ENCODE results near the gene GGT5. TPM values are rescaled to one million over a fixed set of nuclear protein-coding genes. Genes with fewer than 3 reads are reported as not detected.
"Not testable (repeated sequence)": the region's sequence is repeated elsewhere in the genome, so short reads cannot be mapped to it uniquely, and the experiment has no call there.

The GGT5 gene
- total and polyA plus RNA-seq, 2 donors (not counting 1 experiment from before 2014, with no cell fraction given), result under 0.01 to 9.1 TPM

DNA sequence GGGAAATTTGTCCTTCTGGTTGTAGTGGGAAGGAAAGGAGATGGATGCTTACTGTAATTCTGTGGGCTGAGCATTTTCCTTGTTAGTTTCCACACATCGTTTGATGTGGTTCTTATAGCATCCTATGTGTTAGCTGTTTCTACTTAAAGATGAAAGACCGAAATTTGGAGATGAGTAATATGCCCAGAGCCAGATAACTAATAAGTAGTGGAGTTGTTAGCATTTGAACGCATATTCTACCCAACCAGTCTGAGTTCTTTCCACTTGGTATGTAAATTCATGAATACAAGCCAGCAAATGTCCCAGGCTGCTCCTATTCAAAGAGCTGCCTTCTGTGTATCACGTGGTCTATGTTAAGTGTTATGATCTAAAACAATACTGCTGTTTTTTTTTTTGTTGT is 40.4 kb upstream of the GGT5 start:
- peak overlapping the region in 1 of 4 experiments; percentile 24 for H3K4me3 ChIP-seq (replicated peaks in 1 of 4; ENCODE audit: control extremely low read depth in 1 of 4, insufficient read depth in 1 of 4, low read depth in 3 of 4, low read length in 4 of 4)
- no peaks in the 10 kb centered on the region for H3K9me3 ChIP-seq (ENCODE audit: control insufficient read depth, insufficient read depth, low read depth, low read length)
- peaks cover 63% of the 10 kb centered on the region for H3K79me2 ChIP-seq (ENCODE audit: control insufficient read depth, insufficient read depth, low read length)
- H3K4me1 ChIP-seq (ENCODE audit: control insufficient read depth, extremely low read depth, insufficient read depth, low read length), result peaks cover 27% of the 10 kb centered on the region
- H3K36me3 ChIP-seq (ENCODE audit: control insufficient read depth, insufficient read depth, low read length), result no peaks in the 10 kb centered on the region
- DNase-seq (ENCODE audit: low read depth in 2 of 2), result peak; percentile 42
- no peak overlapping the region for H2AFZ ChIP-seq (ENCODE audit: low read length)
- H3K27ac ChIP-seq (ENCODE audit: insufficient read depth, low read length), result peak overlapping the region; percentile 68
- H4K20me1 ChIP-seq (ENCODE audit: control insufficient read depth, extremely low read depth, insufficient read depth, low read length), result no peaks in the 10 kb centered on the region
- H3K27me3 ChIP-seq (ENCODE audit: control insufficient read depth, insufficient read depth, low read length), result no peaks in the 10 kb centered on the region
- TF ChIP-seq EZH2 (IDR thresholded peaks at IDR 0.05; ENCODE audit: low read length, missing control alignments), result no peak
- TF ChIP-seq, protein P1, sequence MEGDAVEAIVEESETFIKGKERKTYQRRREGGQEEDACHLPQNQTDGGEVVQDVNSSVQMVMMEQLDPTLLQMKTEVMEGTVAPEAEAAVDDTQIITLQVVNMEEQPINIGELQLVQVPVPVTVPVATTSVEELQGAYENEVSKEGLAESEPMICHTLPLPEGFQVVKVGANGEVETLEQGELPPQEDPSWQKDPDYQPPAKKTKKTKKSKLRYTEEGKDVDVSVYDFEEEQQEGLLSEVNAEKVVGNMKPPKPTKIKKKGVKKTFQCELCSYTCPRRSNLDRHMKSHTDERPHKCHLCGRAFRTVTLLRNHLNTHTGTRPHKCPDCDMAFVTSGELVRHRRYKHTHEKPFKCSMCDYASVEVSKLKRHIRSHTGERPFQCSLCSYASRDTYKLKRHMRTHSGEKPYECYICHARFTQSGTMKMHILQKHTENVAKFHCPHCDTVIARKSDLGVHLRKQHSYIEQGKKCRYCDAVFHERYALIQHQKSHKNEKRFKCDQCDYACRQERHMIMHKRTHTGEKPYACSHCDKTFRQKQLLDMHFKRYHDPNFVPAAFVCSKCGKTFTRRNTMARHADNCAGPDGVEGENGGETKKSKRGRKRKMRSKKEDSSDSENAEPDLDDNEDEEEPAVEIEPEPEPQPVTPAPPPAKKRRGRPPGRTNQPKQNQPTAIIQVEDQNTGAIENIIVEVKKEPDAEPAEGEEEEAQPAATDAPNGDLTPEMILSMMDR (conservative IDR thresholded peaks at IDR 0.05 in 1 of 2, IDR thresholded peaks at IDR 0.05 in 1 of 2; ENCODE audit: low read depth in 1 of 2, low read length in 2 of 2), result no peak
- H3K9ac ChIP-seq (ENCODE audit: insufficient read depth, low read length), result no peak overlapping the region
- H3K4me2 ChIP-seq (ENCODE audit: extremely low read depth, insufficient read depth, low read length), result peak overlapping the region; percentile 81

DNA sequence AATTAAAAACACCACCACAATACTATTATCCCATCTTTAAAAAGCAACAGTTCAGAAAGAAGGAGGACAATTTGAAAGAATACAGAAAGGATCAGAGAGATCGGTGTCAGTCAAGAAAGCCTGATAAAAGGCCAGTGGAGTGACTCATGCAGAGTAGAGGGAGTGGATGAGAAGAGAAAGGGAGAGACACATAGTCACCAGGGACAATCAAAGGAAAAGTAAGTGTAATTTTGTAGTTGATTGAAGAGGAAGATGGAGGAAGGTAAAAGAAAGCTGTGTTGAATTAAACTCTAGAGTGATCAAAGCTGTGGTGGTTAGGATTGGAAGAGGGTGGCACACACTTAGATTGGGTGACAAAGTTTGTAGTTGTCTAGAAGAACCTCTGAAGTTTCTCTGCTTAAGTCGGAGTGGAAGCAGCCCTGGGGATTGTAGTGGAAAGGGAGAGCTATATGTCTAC is 39.9 kb upstream of the GGT5 start:
- H3K4me3 ChIP-seq (replicated peaks in 1 of 4; ENCODE audit: control extremely low read depth in 1 of 4, insufficient read depth in 1 of 4, low read depth in 3 of 4, low read length in 4 of 4), result peak overlapping the region in 2 of 4 experiments; percentile 4 to 24
- H3K27ac ChIP-seq (ENCODE audit: insufficient read depth, low read length), result peak overlapping the region; percentile 68
- H3K79me2 ChIP-seq (ENCODE audit: control insufficient read depth, insufficient read depth, low read length), result peaks cover 60% of the 10 kb centered on the region
- H3K27me3 ChIP-seq (ENCODE audit: control insufficient read depth, insufficient read depth, low read length), result no peaks in the 10 kb centered on the region
- peaks cover 22% of the 10 kb centered on the region for H3K4me1 ChIP-seq (ENCODE audit: control insufficient read depth, extremely low read depth, insufficient read depth, low read length)
- TF ChIP-seq EZH2 (IDR thresholded peaks at IDR 0.05; ENCODE audit: low read length, missing control alignments), result no peak
- TF ChIP-seq, protein P1 (conservative IDR thresholded peaks at IDR 0.05 in 1 of 2, IDR thresholded peaks at IDR 0.05 in 1 of 2; ENCODE audit: low read depth in 1 of 2, low read length in 2 of 2), result no peak
- H3K36me3 ChIP-seq (ENCODE audit: control insufficient read depth, insufficient read depth, low read length), result no peaks in the 10 kb centered on the region
- peak; percentile 20 to 36 for DNase-seq (ENCODE audit: low read depth in 2 of 2)
- no peak overlapping the region for H2AFZ ChIP-seq (ENCODE audit: low read length)
- H3K9me3 ChIP-seq (ENCODE audit: control insufficient read depth, insufficient read depth, low read depth, low read length), result no peaks in the 10 kb centered on the region
- no peak overlapping the region for H3K9ac ChIP-seq (ENCODE audit: insufficient read depth, low read length)
- H3K4me2 ChIP-seq (ENCODE audit: extremely low read depth, insufficient read depth, low read length), result peak overlapping the region; percentile 81
- H4K20me1 ChIP-seq (ENCODE audit: control insufficient read depth, extremely low read depth, insufficient read depth, low read length), result no peaks in the 10 kb centered on the region

DNA sequence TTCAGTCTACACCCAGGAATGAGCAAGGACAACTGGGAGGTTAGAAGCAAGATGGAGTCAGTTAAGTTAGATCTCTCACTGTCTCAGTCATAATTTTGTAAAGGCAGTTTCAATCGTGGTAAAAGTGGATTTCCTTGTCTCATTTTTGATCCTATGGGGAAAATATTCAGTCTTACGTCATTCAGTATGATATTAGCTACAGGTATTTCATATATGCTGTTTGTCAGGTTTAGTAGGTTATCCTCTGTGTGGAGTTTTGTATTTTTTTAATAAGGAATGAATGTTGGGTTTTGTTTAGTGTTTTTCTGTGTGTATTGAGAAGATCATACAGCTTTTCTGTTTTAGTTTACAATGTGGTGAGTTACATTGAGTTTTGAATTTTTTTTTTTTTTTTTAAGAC is 37.5 kb upstream of the GGT5 start:
- H2AFZ ChIP-seq (ENCODE audit: low read length), result no peak overlapping the region
- no peak for DNase-seq (ENCODE audit: low read depth in 2 of 2)
- no peaks in the 10 kb centered on the region for H4K20me1 ChIP-seq (ENCODE audit: control insufficient read depth, extremely low read depth, insufficient read depth, low read length)
- no peaks in the 10 kb centered on the region for H3K9me3 ChIP-seq (ENCODE audit: control insufficient read depth, insufficient read depth, low read depth, low read length)
- no peak overlapping the region for H3K9ac ChIP-seq (ENCODE audit: insufficient read depth, low read length)
- no peaks in the 10 kb centered on the region for H3K27me3 ChIP-seq (ENCODE audit: control insufficient read depth, insufficient read depth, low read length)
- H3K27ac ChIP-seq (ENCODE audit: insufficient read depth, low read length), result no peak overlapping the region
- H3K4me3 ChIP-seq (replicated peaks in 1 of 4; ENCODE audit: control extremely low read depth in 1 of 4, insufficient read depth in 1 of 4, low read depth in 3 of 4, low read length in 4 of 4), result no peak overlapping the region
- peaks cover 67% of the 10 kb centered on the region for H3K79me2 ChIP-seq (ENCODE audit: control insufficient read depth, insufficient read depth, low read length)
- H3K36me3 ChIP-seq (ENCODE audit: control insufficient read depth, insufficient read depth, low read length), result no peaks in the 10 kb centered on the region
- TF ChIP-seq, protein P1 (conservative IDR thresholded peaks at IDR 0.05 in 1 of 2, IDR thresholded peaks at IDR 0.05 in 1 of 2; ENCODE audit: low read depth in 1 of 2, low read length in 2 of 2), result no peak
- TF ChIP-seq EZH2 (IDR thresholded peaks at IDR 0.05; ENCODE audit: low read length, missing control alignments), result no peak
- peaks cover 16% of the 10 kb centered on the region for H3K4me1 ChIP-seq (ENCODE audit: control insufficient read depth, extremely low read depth, insufficient read depth, low read length)
- no peak overlapping the region for H3K4me2 ChIP-seq (ENCODE audit: extremely low read depth, insufficient read depth, low read length)

DNA sequence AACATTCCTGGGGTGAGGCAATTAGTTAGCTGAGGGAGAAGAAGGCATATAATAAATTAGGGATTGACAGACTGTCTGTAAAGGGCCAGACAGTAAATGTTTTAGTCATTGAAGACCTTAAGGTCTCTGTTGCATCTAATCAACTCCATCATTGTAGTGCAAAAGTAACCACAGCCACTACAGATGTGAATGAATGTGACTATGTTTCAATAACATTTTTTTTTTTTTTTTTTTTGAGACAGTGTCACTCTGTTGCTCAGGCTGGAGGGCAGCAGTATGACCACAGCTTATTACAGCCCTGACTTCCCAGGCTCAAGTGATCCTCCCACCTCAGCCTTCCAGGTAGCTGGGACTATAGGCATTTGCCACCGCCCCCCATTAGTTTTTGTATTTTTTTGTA is 35.5 kb upstream of the GGT5 start:
- H3K27me3 ChIP-seq (ENCODE audit: control insufficient read depth, insufficient read depth, low read length), result not testable (repeated sequence)

More for the DNA sequence above, 35.5 kb upstream of the GGT5 start:
- not testable (repeated sequence) for H4K20me1 ChIP-seq (ENCODE audit: control insufficient read depth, extremely low read depth, insufficient read depth, low read length); H3K9ac ChIP-seq (ENCODE audit: insufficient read depth, low read length); H2AFZ ChIP-seq (ENCODE audit: low read length); H3K27ac ChIP-seq (ENCODE audit: insufficient read depth, low read length); H3K36me3 ChIP-seq (ENCODE audit: control insufficient read depth, insufficient read depth, low read length); DNase-seq (ENCODE audit: low read depth in 2 of 2); H3K4me2 ChIP-seq (ENCODE audit: extremely low read depth, insufficient read depth, low read length); H3K4me3 ChIP-seq (replicated peaks in 1 of 4; ENCODE audit: control extremely low read depth in 1 of 4, insufficient read depth in 1 of 4, low read depth in 3 of 4, low read length in 4 of 4); H3K9me3 ChIP-seq (ENCODE audit: control insufficient read depth, insufficient read depth, low read depth, low read length); H3K4me1 ChIP-seq (ENCODE audit: control insufficient read depth, extremely low read depth, insufficient read depth, low read length)
- peaks cover 63% of the 10 kb centered on the region for H3K79me2 ChIP-seq (ENCODE audit: control insufficient read depth, insufficient read depth, low read length)

Data from fibroblast of lung (primary cell).